ENCODE data around the gene ZNF837.

DNA sequence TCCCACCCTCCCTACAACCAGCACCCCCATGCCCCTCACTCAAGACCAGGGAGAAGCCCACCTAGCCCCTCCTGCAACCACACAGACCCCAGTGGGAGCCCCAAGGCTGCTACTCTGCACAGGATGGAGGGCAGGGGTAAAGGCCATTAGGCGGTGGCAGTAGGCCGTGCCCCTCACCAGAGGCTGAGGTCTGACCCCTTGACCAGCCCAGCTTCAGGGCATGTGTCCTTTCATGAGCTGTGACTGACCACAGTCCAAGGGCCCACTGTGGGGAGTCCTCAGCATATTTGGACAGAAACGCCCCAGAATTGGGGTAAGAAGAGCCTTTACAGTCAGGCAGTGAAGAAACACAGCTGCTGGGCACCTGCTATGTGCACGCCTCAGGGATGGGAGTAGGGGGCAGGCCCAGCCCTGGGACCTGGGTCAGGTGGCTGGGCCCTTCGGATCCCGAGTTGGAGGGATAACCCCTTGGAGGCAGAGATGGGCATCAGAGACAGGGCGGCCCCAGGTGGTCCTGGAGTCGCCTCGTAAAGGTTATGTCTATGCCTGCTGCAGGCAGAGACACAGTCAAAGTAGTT is 4.6 kb upstream of the ZNF837 start:
- TF ChIP-seq, protein P1, sequence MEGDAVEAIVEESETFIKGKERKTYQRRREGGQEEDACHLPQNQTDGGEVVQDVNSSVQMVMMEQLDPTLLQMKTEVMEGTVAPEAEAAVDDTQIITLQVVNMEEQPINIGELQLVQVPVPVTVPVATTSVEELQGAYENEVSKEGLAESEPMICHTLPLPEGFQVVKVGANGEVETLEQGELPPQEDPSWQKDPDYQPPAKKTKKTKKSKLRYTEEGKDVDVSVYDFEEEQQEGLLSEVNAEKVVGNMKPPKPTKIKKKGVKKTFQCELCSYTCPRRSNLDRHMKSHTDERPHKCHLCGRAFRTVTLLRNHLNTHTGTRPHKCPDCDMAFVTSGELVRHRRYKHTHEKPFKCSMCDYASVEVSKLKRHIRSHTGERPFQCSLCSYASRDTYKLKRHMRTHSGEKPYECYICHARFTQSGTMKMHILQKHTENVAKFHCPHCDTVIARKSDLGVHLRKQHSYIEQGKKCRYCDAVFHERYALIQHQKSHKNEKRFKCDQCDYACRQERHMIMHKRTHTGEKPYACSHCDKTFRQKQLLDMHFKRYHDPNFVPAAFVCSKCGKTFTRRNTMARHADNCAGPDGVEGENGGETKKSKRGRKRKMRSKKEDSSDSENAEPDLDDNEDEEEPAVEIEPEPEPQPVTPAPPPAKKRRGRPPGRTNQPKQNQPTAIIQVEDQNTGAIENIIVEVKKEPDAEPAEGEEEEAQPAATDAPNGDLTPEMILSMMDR (IDR thresholded peaks at IDR 0.05) = no peak
- TF ChIP-seq POLR2AphosphoS5 (IDR thresholded peaks at IDR 0.05) (no peak), POLR2A (IDR thresholded peaks at IDR 0.05; ENCODE audit: low read depth) (no peak)

Measured in esophagus muscularis mucosa (tissue), 3 donors.